CD4-positive, alpha-beta T cell treated with Interleukin-6 for 4 hours (primary cell): Measurements from ENCODE around the gene IKBKE.
A peak's percentile ranks its signal among the peaks of the same experiment; 100 is the strongest.
"Not testable (repeated sequence)": the region's sequence is repeated elsewhere in the genome, so short reads cannot be mapped to it uniquely, and the experiment has no call there.

Experiments used
- DNase-seq: peaks from one replicate; pipeline ENCODE4 v3.0.0-alpha.2; 2020; ENCODE audit warnings: mixed read lengths

Gene IKBKE

GRCh38 chr1:206477110-206477509 is 6.8 kb downstream of the IKBKE start:
- no peak for DNase-seq

- no peak for DNase-seq
Observed at GRCh38 chr1:206477581-206478380, 7.5 kb downstream of the IKBKE start.

GRCh38 chr1:206478746-206479145 is 8.5 kb downstream of the IKBKE start:
- DNase-seq, result no peak

GRCh38 chr1:206479183-206480125 is 9.2 kb downstream of the IKBKE start:
- DNase-seq, result peak; percentile 77

- DNase-seq, result no peak
Observed at GRCh38 chr1:206480211-206480610, 9.9 kb downstream of the IKBKE start.

- no peak for DNase-seq
Observed at GRCh38 chr1:206482611-206483010, 12.3 kb downstream of the IKBKE start.

- DNase-seq, result not testable (repeated sequence)
Observed at GRCh38 chr1:206483864-206484263, 13.6 kb downstream of the IKBKE start.

- no peak for DNase-seq
Observed at GRCh38 chr1:206484901-206485300, 14.6 kb downstream of the IKBKE start.

GRCh38 chr1:206486995-206487788 is 16.9 kb downstream of the IKBKE start:
- no peak for DNase-seq

- no peak for DNase-seq
Observed at GRCh38 chr1:206487970-206488369, 17.7 kb downstream of the IKBKE start.

- no peak for DNase-seq
Observed at GRCh38 chr1:206488466-206488865, 18.2 kb downstream of the IKBKE start.

- DNase-seq, result peak; percentile 72
Observed at GRCh38 chr1:206489980-206490770, 19.9 kb downstream of the IKBKE start.

- no peak for DNase-seq
Observed at GRCh38 chr1:206490771-206491405, 20.6 kb downstream of the IKBKE start.

GRCh38 chr1:206491616-206492015 is 21.3 kb downstream of the IKBKE start:
- DNase-seq, result no peak

- no peak for DNase-seq
Observed at GRCh38 chr1:206492589-206492988, 22.3 kb downstream of the IKBKE start.

- no peak for DNase-seq
Observed at GRCh38 chr1:206493279-206493678, 23.0 kb downstream of the IKBKE start.

GRCh38 chr1:206495011-206495461 is 24.8 kb downstream of the IKBKE start:
- no peak for DNase-seq

GRCh38 chr1:206495493-206496046 is 25.3 kb downstream of the IKBKE start:
- no peak for DNase-seq

- no peak for DNase-seq
Observed at GRCh38 chr1:206496131-206496793, 26.0 kb downstream of the IKBKE start.

GRCh38 chr1:206497363-206497762 is 27.1 kb downstream of the IKBKE start:
- no peak for DNase-seq

- DNase-seq, result no peak
Observed at GRCh38 chr1:206497774-206498173, 27.5 kb downstream of the IKBKE start.
